BJ (cell line): ENCODE measurements around the gene LCN9. TPM values are rescaled to one million over a fixed set of nuclear protein-coding genes. Genes with fewer than 3 reads are reported as not detected.

Experiments
- CTCF ChIA-PET: fragments of 350-600 bp; formaldehyde crosslinking; extraction: SDS; loops from one replicate; lab custom pipeline; 2021; ENCODE audit warnings: antibody characterized with exemption, inconsistent platforms; lab: Yijun Ruan, JAX
- POLR2A ChIA-PET: fragments of 300-600 bp; sonication (Branson Sonifier 250); formaldehyde crosslinking; extraction: SDS; loops from one replicate; lab custom pipeline; 2021; ENCODE audit warnings: antibody characterized with exemption; lab: Charles Lee
- DNase-seq: peaks from one replicate; pipeline ENCODE4 v3.0.0-alpha.2; 2011; ENCODE audit warnings: low read depth
- H3K27me3 ChIP-seq: 2 replicates; pipeline ENCODE4 v1.6.0; 2011; ENCODE audit warnings: low read length; ENCODE audit not compliant: control insufficient read depth, insufficient read depth
- H3K36me3 ChIP-seq: 2 replicates; pipeline ENCODE4 v1.5.1; 2011; ENCODE audit warnings: low read length; ENCODE audit not compliant: control insufficient read depth, insufficient read depth
- H3K4me3 ChIP-seq: 2 replicates; pipeline ENCODE4 v1.5.1; 2011; ENCODE audit warnings: low read depth, mild to moderate bottlenecking, control low read depth, low read length
- polyA plus RNA-seq: library from polyadenylated mRNA; depleted of rRNA; stranded (reverse); fragments of >200 nt; gene quantifications from 2 replicates; pipeline ENCODE4 v1.2.3, GENCODE V29; 2011
- TF ChIP-seq, protein P1 (sequence below): IDR thresholded peaks from 2 replicates; pipeline ENCODE4 v1.5.1; 2011; ENCODE audit warnings: low read depth, mild to moderate bottlenecking, control low read depth, inconsistent platforms, low read length, moderate library complexity; ENCODE audit not compliant: insufficient read depth

LCN9 gene
- polyA plus RNA-seq, 1 experiment, result not detected

DNA sequence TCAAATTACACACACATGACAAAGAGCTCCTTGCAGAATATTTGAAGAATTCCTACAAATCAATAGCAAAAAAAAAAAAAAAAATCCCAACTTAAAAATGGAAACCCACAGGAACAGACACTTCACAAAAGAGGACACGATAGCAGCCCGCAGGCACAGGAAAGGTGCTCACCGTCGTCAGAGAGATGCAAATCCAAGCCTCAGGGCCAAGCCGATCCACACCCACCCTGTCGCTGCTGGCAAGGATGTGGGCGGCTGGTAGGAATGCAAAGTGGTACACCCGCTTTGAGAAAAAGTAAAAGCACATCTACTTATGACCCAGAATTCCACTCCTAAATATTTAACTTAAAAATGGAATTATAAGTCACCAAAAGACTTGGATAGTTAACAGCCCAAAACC, 10.8 kb downstream of the LCN9 start:
- POLR2A ChIA-PET, result no interaction called here
- H3K4me3 ChIP-seq, result no peak overlapping the region
- TF ChIP-seq, protein P1, sequence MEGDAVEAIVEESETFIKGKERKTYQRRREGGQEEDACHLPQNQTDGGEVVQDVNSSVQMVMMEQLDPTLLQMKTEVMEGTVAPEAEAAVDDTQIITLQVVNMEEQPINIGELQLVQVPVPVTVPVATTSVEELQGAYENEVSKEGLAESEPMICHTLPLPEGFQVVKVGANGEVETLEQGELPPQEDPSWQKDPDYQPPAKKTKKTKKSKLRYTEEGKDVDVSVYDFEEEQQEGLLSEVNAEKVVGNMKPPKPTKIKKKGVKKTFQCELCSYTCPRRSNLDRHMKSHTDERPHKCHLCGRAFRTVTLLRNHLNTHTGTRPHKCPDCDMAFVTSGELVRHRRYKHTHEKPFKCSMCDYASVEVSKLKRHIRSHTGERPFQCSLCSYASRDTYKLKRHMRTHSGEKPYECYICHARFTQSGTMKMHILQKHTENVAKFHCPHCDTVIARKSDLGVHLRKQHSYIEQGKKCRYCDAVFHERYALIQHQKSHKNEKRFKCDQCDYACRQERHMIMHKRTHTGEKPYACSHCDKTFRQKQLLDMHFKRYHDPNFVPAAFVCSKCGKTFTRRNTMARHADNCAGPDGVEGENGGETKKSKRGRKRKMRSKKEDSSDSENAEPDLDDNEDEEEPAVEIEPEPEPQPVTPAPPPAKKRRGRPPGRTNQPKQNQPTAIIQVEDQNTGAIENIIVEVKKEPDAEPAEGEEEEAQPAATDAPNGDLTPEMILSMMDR, result no peak
- no peak for DNase-seq
- H3K36me3 ChIP-seq, result no peaks in the 10 kb centered on the region
- CTCF ChIA-PET, result no interaction called here
- H3K27me3 ChIP-seq, result peaks cover 3% of the 10 kb centered on the region; the same call in 1 of the 2 replicates

DNA sequence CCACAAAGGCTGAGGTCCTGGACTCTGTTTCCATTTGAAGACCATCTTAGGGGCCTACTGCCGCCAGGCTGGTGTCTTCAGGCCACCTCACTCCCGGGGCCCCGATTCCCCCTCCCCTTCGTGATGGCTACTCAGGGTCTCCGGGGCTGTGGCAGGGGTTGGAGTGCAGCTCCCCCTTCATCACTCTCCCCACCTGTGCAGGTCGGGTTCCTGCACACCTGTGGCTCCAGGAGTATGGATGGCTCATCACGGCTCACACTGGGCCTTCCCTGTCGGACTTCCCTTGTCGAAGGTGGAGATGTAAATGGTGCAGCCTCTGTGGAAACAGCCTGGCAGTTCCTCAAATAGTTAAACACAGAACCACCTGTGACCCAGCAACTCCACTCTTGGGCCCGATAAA, 11.9 kb downstream of the LCN9 start:
- ChIA-PET CTCF (no interaction called here), POLR2A (no interaction called here)
- no peak for DNase-seq
- Histone ChIP-seq H3K4me3 (no peak overlapping the region), H3K36me3 (no peaks in the 10 kb centered on the region), H3K27me3 (peaks cover 3% of the 10 kb centered on the region; the same call in 1 of the 2 replicates)
- TF ChIP-seq, protein P1, result no peak

DNA sequence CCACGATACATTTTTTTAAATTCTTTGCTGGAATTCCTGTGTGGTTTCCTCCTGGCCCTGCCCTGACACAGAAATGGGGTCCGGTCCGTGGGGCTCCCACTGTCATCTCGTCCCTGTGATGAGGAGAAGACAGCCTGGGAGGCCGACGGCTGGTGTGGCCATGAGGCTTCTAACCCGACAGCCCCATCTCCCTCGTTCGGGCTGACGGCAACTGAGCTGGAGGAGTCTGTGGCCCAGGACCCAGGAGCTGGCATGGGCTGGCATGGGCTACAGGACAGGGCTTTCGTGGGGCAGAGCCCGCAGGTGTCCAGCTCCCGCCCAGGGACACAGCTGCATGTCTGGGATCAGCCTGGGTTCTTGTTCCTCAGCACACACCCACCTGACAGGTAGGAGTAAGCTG, 13.8 kb downstream of the LCN9 start:
- ChIA-PET CTCF (no interaction called here), POLR2A (no interaction called here)
- Histone ChIP-seq H3K4me3 (no peak overlapping the region), H3K36me3 (no peaks in the 10 kb centered on the region), H3K27me3 (peaks cover 3% of the 10 kb centered on the region; the same call in 1 of the 2 replicates)
- TF ChIP-seq, protein P1, result no peak
- no peak for DNase-seq

DNA sequence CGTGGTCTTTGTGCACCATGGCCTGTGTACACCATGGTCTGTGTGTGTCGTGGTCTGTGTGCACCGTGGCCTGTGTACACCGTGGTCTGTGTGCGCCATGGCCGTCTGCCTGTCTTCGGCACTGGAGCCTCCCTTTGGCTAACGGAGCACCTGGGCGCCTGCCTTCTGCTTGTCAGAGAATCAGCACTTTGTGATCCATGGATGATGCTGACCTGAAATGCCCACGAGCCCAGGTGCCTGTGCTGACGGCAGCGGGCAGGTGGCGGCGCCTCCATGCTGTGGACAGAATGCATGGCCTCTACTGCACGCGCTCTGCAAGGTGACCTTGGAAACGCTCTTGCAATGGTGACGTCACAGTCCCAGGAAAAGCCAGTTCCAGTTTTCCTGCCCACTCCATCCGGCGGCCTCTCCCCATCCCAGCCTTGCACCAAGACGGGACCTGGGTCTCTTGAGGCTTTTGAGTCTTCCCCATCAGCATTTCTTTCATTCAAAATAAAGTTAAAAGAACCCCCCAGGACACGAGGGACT, 14.6 kb downstream of the LCN9 start:
- no peak overlapping the region for H3K4me3 ChIP-seq
- ChIA-PET POLR2A (no interaction called here), CTCF (no interaction called here)
- TF ChIP-seq, protein P1, result no peak
- H3K36me3 ChIP-seq, result no peaks in the 10 kb centered on the region
- DNase-seq, result no peak
- H3K27me3 ChIP-seq, result peaks cover 3% of the 10 kb centered on the region; the same call in 1 of the 2 replicates

DNA sequence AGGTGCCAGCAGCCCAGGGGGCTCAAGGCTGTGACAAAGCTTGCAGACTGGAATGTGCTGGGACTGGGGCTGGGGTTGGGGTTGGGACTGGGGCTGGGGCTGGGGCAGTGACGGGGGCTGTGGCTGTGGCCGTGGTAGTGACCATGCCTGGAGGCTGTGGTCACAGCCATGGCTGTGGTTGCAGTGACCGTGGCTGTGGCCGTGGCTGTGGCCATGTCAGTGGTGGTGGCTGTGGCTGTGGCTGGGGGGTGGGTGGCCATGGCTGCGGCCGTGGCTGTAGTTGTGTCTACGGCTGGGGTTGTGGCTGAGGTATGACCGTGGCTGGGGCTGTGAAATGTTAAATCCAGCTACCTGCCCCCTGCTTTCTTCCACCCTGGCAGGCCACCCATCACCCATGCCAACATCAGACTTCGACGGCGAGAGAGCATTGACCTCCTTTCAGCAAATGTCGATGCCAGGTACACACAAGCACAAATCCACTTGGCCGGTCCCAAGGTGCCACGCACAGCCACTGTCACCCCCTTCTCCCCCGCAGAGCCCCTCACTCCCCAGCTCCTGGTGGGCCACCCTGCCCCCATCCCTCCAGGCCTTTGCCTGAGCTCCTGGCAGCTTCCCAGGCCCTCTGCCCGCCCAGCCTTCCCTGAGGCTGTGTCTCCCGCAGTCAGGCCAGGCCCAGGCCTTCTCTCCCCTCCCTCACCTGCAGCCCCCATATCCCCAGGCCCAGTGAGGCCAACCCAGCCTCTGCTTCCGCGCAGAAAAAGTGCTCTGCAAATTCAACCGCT, 15.3 kb downstream of the LCN9 start:
- TF ChIP-seq, protein P1, result no peak
- ChIA-PET CTCF (no interaction called here), POLR2A (no interaction called here)
- Histone ChIP-seq H3K4me3 (no peak overlapping the region), H3K27me3 (no peaks in the 10 kb centered on the region; the same call in 1 of the 2 replicates), H3K36me3 (no peaks in the 10 kb centered on the region)
- no peak for DNase-seq
